ENCODE measurements around the gene SEPTIN5. TPM values are rescaled to one million over a fixed set of nuclear protein-coding genes. Genes with fewer than 3 reads are reported as not detected.

The SEPTIN5 gene
- total RNA-seq, 1 donor from 2014 or later = 9.3 TPM

- ATAC-seq = no peak
- DNase-seq = no peak
- Histone ChIP-seq H3K27me3 (ENCODE audit: low read depth) (peaks cover 13% of the 10 kb centered on the region), H3K4me3 (no peak overlapping the region), H3K4me1 (peaks cover 11% of the 10 kb centered on the region), H3K9me3 (no peaks in the 10 kb centered on the region), H3K36me3 (no peaks in the 10 kb centered on the region), H3K27ac (no peak overlapping the region)
- TF ChIP-seq CTCF (IDR thresholded peaks at IDR 0.05) = no peak
- intact Hi-C loops (cut with DNase I) = no loop called here
Measured at GRCh38 chr22:19734837-19735382, 20.6 kb downstream of the SEPTIN5 start.

- H3K36me3 ChIP-seq = no peaks in the 10 kb centered on the region
- no peak for TF ChIP-seq CTCF (IDR thresholded peaks at IDR 0.05)
- DNase-seq = no peak
- H3K27me3 ChIP-seq (ENCODE audit: low read depth) = peaks cover 13% of the 10 kb centered on the region
- no peaks in the 10 kb centered on the region for H3K9me3 ChIP-seq
- no peak for ATAC-seq
- no peak overlapping the region for H3K27ac ChIP-seq
- no peak overlapping the region for H3K4me3 ChIP-seq
- intact Hi-C loops (cut with DNase I) = no loop called here
- peaks cover 3% of the 10 kb centered on the region for H3K4me1 ChIP-seq
Measured at GRCh38 chr22:19735665-19736510, 21.6 kb downstream of the SEPTIN5 start.

- no peaks in the 10 kb centered on the region for H3K4me1 ChIP-seq
- no peak for DNase-seq
- ATAC-seq = no peak
- H3K27me3 ChIP-seq (ENCODE audit: low read depth) = peaks cover 7% of the 10 kb centered on the region
- no peak overlapping the region for H3K27ac ChIP-seq
- no peaks in the 10 kb centered on the region for H3K36me3 ChIP-seq
- no peak for TF ChIP-seq CTCF (IDR thresholded peaks at IDR 0.05)
- no peak overlapping the region for H3K4me3 ChIP-seq
- H3K9me3 ChIP-seq = no peaks in the 10 kb centered on the region
- intact Hi-C loops (cut with DNase I) = no loop called here
Measured at GRCh38 chr22:19737846-19738663, 23.8 kb downstream of the SEPTIN5 start.

GRCh38 chr22:19738664-19739447, 24.6 kb downstream of the SEPTIN5 start:
- intact Hi-C loops (cut with DNase I) = no loop called here
- Histone ChIP-seq H3K27ac (no peak overlapping the region), H3K4me3 (no peak overlapping the region), H3K9me3 (no peaks in the 10 kb centered on the region), H3K36me3 (no peaks in the 10 kb centered on the region), H3K4me1 (no peaks in the 10 kb centered on the region), H3K27me3 (ENCODE audit: low read depth) (peaks cover 7% of the 10 kb centered on the region)
- ATAC-seq (no peak), DNase-seq (no peak)
- TF ChIP-seq CTCF (IDR thresholded peaks at IDR 0.05) = no peak

- Histone ChIP-seq H3K9me3 (no peaks in the 10 kb centered on the region), H3K4me3 (no peak overlapping the region), H3K27ac (no peak overlapping the region), H3K36me3 (no peaks in the 10 kb centered on the region), H3K4me1 (no peaks in the 10 kb centered on the region), H3K27me3 (ENCODE audit: low read depth) (peaks cover 7% of the 10 kb centered on the region)
- intact Hi-C loops (cut with DNase I) = no loop called here
- no peak for DNase-seq
- TF ChIP-seq CTCF (IDR thresholded peaks at IDR 0.05) = no peak
- no peak for ATAC-seq
Measured at GRCh38 chr22:19739448-19739895, 25.2 kb downstream of the SEPTIN5 start.
